Measurements from ENCODE around the gene PKD1L1.

Gene PKD1L1

GRCh38 chr7:47737601-47738000, 210.7 kb downstream of the PKD1L1 start:
- H3K4me3 Mint-ChIP-seq, result no peak overlapping the region
- no peaks in the 10 kb centered on the region for H3K9me3 Mint-ChIP-seq
- peaks cover 1% of the 10 kb centered on the region for H3K27me3 Mint-ChIP-seq
- no peaks in the 10 kb centered on the region for H3K36me3 Mint-ChIP-seq
- ATAC-seq (ENCODE audit: low read depth) (no peak), DNase-seq (ENCODE audit: low spot score in 2 of 2) (no peak)
- peaks cover 27% of the 10 kb centered on the region for H3K4me1 Mint-ChIP-seq
- H3K27ac Mint-ChIP-seq, result no peak overlapping the region

DNA sequence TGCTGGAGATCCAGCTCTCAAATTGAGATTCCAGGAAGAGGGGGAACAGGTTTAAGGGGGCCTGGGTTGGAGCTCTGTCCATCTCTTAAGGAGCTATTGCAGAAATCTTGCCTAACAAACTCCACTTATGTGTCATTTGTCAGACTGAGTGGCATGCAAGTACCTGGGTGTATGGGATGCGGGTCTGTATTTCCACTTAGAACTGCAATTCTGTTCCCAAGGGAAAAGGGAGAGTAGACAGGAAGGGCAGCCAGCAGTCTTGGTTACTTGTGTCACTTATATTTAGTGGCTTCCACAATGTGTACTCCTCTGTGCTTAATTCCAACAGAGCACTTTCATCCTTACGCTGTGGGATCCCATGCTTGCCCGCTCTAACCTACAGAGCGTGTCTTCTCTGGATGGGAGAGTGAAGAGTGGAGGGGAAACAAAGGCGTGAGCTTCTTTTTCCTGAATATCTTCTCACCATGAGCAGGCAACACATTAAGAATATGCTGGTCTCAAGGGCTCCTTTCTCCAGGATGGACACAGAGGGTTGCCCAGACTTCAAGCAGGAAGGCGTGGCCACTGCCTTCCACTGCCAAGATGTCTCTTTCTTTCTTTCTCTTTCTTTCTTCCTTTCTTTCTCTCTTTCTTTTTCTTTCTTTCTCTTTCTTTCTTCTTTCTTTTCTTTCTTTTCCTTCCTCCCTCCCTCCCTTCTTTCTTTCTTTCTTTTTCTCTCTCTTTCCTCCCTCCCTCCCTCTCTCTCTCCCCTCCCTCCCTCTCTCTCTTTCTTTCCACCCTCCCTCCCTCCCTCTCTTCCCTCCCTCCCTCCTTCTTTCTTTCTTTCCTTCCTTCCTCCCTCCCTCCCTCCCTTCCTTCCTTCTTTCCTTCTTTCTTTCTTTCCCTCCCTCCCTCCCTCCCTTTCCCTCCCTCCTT, 212.6 kb downstream of the PKD1L1 start:
- Mint-ChIP-seq H3K27ac (peak overlapping the region; percentile 85), H3K4me3 (no peak overlapping the region), H3K9me3 (no peaks in the 10 kb centered on the region), H3K4me1 (peaks cover 29% of the 10 kb centered on the region), H3K27me3 (peaks cover 1% of the 10 kb centered on the region), H3K36me3 (no peaks in the 10 kb centered on the region)
- ATAC-seq (ENCODE audit: low read depth) (no peak), DNase-seq (ENCODE audit: low spot score in 2 of 2) (no peak)

- ATAC-seq (ENCODE audit: low read depth), result no peak
- DNase-seq (ENCODE audit: low spot score in 2 of 2), result no peak
- H3K27me3 Mint-ChIP-seq, result peaks cover 1% of the 10 kb centered on the region
- no peak overlapping the region for H3K27ac Mint-ChIP-seq
- no peak overlapping the region for H3K4me3 Mint-ChIP-seq
- no peaks in the 10 kb centered on the region for H3K36me3 Mint-ChIP-seq
- H3K9me3 Mint-ChIP-seq, result no peaks in the 10 kb centered on the region
- H3K4me1 Mint-ChIP-seq, result peaks cover 31% of the 10 kb centered on the region
Measured at GRCh38 chr7:47734949-47735291, 213.3 kb downstream of the PKD1L1 start.

- peaks cover 1% of the 10 kb centered on the region for H3K27me3 Mint-ChIP-seq
- DNase-seq (ENCODE audit: low spot score in 2 of 2), result no peak
- no peak overlapping the region for H3K4me3 Mint-ChIP-seq
- no peak for ATAC-seq (ENCODE audit: low read depth)
- no peak overlapping the region for H3K27ac Mint-ChIP-seq
- H3K9me3 Mint-ChIP-seq, result no peaks in the 10 kb centered on the region
- no peaks in the 10 kb centered on the region for H3K36me3 Mint-ChIP-seq
- H3K4me1 Mint-ChIP-seq, result peaks cover 28% of the 10 kb centered on the region
Measured at GRCh38 chr7:47734287-47734948, 213.8 kb downstream of the PKD1L1 start.

DNA sequence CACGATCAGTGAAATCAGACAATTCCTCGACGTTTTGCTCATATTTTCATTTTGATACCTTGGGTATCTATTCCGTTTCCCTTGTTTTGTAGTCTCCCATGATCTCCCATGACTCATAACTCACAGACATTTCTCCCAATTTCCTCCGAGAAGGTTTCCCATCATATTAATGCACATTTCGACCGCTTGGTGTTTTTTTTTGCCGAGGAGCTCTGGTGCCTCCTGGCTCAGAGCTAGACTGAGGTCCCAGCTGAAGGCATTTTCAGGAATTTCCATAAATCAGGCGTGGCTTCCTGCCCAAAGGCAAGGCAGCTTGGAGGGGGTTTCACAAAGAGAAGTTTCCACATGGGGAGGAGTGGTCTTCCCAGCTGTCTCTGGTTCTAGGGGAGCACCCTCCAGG, 218.1 kb downstream of the PKD1L1 start:
- Mint-ChIP-seq H3K27me3 (no peaks in the 10 kb centered on the region), H3K4me1 (peaks cover 35% of the 10 kb centered on the region), H3K9me3 (peaks cover 1% of the 10 kb centered on the region), H3K36me3 (no peaks in the 10 kb centered on the region), H3K4me3 (no peak overlapping the region), H3K27ac (no peak overlapping the region)
- no peak for ATAC-seq (ENCODE audit: low read depth)
- DNase-seq (ENCODE audit: low spot score in 2 of 2), result no peak

- Mint-ChIP-seq H3K4me1 (peaks cover 54% of the 10 kb centered on the region), H3K4me3 (peak overlapping the region; percentile 27)
- ATAC-seq (ENCODE audit: low read depth), result no peak
Measured at GRCh38 chr7:47726047-47726726, 222.1 kb downstream of the PKD1L1 start.

GRCh38 chr7:47725031-47725780, 223.1 kb downstream of the PKD1L1 start:
- Mint-ChIP-seq H3K4me1 (peaks cover 64% of the 10 kb centered on the region), H3K27me3 (no peaks in the 10 kb centered on the region), H3K4me3 (peak overlapping the region; percentile 64), H3K27ac (peak overlapping the region; percentile 93), H3K9me3 (peaks cover 1% of the 10 kb centered on the region), H3K36me3 (peaks cover 4% of the 10 kb centered on the region)
- DNase-seq (ENCODE audit: low spot score in 2 of 2), result peak; percentile 35 to 63
- peak; percentile 95 for ATAC-seq (ENCODE audit: low read depth)

More at GRCh38 chr7:47726047-47726726, 222.1 kb downstream of the PKD1L1 start:
- peaks cover 1% of the 10 kb centered on the region for H3K9me3 Mint-ChIP-seq
- no peak for DNase-seq (ENCODE audit: low spot score in 2 of 2)
- no peaks in the 10 kb centered on the region for H3K27me3 Mint-ChIP-seq
- H3K36me3 Mint-ChIP-seq, result no peaks in the 10 kb centered on the region
- H3K27ac Mint-ChIP-seq, result peak overlapping the region; percentile 93
